ENCODE results near the gene RNF38.

DNA sequence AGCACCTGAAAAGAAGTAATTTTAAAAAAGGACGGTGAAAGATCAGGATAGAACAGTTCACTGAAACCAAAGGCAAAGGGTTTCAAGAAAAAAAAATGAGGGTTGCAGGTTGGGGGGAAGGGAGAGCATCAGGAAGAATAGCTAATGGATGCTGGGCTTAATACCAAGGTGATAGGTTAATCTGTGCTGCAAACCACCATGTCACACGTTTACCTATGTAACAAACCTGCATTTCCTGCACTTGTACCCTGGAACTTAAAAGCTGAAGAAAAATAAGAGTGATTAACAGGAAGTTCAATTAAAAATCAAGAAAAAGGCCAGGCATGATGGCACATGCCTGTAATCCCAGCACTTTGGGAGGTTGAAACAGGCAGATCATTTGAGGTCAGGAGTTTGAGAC is 44.1 kb upstream of the RNF38 start:
- TF ChIP-seq, protein P1, sequence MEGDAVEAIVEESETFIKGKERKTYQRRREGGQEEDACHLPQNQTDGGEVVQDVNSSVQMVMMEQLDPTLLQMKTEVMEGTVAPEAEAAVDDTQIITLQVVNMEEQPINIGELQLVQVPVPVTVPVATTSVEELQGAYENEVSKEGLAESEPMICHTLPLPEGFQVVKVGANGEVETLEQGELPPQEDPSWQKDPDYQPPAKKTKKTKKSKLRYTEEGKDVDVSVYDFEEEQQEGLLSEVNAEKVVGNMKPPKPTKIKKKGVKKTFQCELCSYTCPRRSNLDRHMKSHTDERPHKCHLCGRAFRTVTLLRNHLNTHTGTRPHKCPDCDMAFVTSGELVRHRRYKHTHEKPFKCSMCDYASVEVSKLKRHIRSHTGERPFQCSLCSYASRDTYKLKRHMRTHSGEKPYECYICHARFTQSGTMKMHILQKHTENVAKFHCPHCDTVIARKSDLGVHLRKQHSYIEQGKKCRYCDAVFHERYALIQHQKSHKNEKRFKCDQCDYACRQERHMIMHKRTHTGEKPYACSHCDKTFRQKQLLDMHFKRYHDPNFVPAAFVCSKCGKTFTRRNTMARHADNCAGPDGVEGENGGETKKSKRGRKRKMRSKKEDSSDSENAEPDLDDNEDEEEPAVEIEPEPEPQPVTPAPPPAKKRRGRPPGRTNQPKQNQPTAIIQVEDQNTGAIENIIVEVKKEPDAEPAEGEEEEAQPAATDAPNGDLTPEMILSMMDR (IDR thresholded peaks at IDR 0.05) = no peak
- TF ChIP-seq POLR2AphosphoS5 (IDR thresholded peaks at IDR 0.05) = no peak
